HPDE6-E6E7 (cell line): ENCODE measurements around the gene CDCP1.

Experiments used
- DNase-seq: peaks from one replicate; pipeline ENCODE4 v3.0.0; 2011; ENCODE audit warnings: missing footprints; ENCODE audit errors: extremely low spot score

Gene CDCP1, protein sequence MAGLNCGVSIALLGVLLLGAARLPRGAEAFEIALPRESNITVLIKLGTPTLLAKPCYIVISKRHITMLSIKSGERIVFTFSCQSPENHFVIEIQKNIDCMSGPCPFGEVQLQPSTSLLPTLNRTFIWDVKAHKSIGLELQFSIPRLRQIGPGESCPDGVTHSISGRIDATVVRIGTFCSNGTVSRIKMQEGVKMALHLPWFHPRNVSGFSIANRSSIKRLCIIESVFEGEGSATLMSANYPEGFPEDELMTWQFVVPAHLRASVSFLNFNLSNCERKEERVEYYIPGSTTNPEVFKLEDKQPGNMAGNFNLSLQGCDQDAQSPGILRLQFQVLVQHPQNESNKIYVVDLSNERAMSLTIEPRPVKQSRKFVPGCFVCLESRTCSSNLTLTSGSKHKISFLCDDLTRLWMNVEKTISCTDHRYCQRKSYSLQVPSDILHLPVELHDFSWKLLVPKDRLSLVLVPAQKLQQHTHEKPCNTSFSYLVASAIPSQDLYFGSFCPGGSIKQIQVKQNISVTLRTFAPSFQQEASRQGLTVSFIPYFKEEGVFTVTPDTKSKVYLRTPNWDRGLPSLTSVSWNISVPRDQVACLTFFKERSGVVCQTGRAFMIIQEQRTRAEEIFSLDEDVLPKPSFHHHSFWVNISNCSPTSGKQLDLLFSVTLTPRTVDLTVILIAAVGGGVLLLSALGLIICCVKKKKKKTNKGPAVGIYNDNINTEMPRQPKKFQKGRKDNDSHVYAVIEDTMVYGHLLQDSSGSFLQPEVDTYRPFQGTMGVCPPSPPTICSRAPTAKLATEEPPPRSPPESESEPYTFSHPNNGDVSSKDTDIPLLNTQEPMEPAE

DNA sequence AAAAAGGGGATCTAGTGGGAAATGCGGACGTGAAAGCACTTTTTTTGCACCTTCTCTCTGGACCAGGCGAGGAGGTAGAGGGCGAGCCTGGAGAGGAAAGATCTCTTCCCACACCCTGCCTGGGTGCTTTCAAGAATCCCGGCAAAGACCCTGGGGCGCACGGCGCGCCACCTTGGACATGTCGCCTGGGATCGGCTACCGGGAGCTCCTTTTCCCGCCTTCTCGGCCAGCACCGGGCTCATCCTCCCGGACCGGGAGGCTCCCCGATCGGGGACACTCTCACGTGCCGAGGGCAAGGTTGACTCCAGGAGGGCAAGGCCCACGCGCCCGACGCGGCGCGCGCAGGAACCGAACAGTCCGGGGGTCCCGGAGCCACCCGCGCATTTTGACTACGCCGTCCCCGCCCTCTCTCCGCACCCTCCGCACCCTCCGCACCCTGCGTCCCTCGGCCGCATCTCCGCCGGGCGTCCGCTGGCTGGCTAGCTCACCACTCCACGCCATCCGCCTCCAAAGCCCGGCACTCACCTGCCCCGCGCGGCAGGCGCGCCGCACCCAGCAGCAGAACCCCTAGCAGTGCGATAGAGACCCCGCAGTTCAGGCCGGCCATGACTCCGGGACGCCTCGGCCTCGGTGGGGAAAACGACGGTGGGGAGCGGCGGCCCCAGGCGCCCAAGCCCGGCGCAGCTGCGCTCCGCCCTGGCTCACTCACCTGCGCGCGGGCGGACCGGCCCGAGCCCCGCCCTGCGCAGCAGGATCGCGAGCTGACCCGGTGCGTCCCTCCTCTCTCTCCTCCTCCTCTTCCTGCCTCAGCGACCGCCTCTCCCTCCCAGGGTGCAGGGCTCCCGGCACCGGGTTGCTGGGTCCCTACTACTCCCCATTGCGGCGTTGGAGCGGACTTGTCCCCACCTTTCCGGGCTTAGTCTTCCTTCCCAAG is at the start of gene CDCP1:
TSS of gene CDCP1 (minus strand) at position 698 of the 934 bp plus-strand sequence. CDS start at position 607, 91 bp downstream.
- no peak for DNase-seq

DNA sequence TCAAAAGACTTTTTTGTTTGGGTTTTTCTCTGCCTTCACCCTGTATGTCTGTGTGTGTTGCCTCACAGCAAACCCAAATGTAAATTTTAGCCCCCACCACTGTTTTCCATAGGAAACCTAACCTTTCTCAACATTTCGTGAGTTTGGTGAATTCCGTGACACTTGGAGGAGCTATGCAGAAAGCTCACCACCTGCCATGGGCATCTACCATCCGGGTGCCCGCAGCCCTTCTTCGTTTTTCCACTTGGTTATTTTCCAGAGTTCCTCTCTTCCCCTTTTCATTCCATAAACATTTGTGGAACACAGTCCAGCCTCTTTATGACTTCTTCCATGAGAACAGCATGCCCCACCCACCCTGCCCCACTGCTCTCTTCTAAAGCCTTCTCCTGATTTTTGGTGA is 48.6 kb upstream of the CDCP1 start:
- no peak for DNase-seq

DNA sequence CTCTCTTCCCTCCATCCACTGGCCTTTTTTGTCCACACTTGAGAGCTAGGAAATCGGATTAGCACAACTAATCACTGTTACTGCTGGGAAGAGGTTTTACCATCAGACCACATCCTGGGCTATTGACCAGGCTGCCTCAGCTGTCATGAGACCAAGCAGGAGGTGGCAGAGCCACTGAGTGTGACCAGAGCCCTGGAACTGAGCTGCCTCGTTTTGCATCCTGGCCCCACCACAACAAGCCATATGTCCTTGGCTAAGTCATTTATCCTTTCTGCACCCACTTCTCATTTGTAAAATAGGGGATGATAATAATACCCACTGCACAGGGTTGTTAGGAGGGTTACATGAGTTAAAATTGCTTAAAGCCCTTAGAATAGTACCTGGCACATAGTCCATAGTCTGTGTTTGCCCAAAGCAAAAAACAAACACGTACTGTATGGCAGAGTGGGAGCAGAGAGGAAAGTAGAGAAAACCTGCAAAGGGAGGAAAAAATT is 45.8 kb upstream of the CDCP1 start:
- no peak for DNase-seq

DNA sequence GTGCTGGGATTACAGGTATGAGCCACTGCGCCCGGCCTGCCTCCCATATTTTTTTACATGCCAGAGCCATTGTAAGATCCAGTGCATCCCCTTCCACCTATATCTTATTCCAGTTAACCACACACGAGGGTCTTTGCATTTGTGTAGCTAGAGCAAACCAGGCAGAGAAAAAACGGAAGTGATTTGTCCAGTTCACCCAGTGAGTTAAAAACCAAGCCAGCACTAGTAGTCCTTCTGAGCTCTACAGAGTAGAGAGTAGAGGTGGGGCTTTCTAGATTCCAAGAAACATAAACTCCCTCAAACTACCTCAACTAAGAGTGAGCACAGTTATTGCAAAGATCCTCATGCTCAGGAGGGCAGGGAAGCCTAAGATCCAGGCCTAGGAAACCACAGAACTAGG is 45.2 kb upstream of the CDCP1 start:
- no peak for DNase-seq

DNA sequence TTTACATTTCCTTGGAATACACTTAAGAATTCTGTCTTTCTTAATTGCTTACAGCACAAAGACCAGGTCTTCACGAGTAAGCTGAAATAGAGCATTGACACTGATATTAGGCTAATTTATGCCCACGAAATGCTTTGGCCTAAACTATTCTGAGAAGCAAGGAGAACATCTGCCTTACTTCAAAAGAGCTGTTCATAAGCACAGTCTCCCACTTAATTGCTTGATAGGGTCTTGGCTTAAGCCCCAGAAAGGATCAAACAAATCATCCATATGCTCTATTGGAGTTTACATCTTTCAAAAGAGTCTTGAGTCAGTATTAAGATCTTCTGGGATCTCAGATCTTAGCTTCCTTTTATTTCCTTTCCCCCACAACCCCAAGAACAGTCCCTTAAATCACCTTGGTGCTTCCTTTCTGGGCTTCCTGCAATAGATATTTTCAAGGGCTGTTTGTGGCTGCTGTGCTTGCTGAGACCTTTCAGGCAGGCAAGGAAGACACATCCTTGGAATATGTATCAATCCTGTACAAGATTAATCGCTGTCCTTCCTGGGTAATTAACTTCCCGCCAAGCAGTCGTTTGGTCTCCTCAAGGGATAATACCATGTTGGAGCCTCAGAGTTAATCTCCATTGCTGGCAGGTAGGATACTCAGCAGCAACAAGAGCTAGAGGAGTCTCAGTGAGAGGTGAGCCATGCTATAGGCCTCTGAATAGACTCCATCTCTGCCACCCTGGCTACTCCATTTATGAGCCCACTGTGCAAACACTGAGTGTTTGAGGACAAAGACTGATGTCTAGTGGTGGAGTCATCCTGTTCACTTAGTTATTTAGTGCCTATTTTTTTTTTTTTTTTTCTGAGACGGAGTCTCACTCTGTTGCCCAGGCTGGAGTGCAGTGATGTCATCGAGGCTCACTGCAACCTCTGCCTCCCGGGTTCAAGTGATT is 42.8 kb upstream of the CDCP1 start:
- no peak for DNase-seq

DNA sequence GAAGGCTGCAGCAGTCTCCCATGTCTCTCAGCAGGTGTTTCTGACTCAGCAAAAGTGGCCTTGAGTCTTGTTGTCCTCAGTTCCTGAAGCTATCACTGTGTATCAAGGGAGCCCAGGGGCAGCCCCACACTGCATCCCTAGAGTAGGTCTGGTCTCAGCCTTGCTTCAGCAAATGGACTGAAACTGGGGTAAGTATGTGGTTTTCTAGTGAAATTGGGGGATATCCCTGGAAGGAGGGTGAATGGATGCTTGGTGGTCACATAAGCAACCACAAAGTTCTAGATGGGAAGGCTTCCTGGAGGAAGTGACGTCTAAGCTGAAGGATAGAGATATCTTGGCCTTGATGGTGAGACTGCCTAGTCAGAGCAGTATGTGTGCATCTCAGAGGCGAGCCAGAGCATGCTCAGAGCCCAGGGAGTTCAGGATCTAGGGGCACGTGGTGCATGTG is 41.5 kb upstream of the CDCP1 start:
- no peak for DNase-seq

DNA sequence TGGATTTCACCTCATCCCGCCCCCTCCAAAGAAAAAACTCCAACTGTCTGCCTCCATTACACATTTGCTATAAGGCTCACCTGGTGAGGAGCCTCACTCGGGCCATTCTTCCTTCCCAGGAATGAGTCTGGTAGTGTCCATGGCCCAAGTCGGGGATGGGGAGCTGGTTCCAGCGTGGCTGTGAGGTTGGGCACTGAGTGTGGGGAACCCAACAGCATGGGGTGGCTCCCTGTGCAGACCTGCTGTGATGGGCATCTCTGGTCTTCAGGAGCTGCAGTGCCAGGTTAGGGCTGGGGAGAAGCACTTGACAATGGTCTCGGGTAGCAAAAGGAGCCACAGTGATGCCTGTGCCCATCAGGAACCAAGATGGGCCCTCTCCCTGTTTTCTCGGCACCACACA is 40.7 kb upstream of the CDCP1 start:
- DNase-seq = no peak

DNA sequence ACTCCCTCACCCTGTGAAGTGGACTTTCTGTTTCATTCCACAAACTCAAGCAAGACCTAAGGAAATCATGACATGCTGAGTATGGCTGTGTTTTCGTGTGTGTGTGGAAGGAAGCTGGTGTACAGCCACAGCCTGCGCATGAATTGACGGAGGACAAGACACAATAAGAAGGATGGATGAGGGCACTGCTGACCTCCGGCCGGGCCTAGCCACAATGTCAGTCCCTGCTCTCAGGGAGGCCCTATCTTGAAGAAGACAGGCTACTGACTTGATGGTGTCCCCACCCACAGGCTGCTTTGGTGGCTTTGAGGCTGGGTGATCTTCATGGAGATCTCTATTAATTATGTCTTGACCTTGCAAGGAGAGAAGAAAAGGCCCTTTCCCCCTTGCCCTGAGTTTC is 39.3 kb upstream of the CDCP1 start:
- DNase-seq = no peak

DNA sequence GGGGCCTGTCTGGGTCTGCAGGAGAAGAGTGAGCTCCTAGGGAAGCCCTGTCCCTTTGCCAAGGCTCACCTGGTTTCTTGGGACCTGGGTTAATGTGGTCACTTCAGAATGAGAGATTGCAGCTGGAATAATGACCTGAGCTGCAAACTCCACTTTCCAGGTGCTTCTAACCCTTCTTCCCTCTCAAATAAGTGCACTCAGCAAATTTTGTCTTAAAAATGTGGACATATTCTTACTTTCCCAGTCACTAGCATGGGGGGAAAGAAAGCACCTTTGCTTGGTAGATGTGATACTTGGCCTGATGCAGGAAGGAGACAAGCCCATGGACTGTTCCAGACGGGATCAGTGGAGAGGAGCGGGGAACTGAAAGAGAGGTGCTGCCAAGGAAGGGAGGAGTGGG is 38.9 kb upstream of the CDCP1 start:
- no peak for DNase-seq

DNA sequence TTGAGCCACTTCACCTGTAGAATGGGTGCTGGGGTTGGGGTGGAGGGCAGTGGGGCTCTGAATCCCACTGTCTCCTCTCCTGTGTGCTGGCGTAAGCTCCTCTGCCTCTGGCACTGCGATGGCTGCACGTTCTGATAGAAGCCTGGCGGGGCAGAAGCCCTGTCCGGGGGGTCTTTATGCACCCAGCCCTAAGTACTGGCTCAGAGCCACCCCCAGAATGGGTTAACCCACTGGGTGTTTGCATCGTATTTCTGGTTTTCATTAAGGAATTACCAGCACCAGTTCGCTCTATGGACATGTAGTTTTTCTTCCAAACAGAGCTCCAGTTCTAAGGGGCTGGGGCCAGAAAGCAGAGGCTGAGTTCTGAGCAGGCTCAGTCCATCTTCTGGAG is 37.7 kb upstream of the CDCP1 start:
- no peak for DNase-seq

DNA sequence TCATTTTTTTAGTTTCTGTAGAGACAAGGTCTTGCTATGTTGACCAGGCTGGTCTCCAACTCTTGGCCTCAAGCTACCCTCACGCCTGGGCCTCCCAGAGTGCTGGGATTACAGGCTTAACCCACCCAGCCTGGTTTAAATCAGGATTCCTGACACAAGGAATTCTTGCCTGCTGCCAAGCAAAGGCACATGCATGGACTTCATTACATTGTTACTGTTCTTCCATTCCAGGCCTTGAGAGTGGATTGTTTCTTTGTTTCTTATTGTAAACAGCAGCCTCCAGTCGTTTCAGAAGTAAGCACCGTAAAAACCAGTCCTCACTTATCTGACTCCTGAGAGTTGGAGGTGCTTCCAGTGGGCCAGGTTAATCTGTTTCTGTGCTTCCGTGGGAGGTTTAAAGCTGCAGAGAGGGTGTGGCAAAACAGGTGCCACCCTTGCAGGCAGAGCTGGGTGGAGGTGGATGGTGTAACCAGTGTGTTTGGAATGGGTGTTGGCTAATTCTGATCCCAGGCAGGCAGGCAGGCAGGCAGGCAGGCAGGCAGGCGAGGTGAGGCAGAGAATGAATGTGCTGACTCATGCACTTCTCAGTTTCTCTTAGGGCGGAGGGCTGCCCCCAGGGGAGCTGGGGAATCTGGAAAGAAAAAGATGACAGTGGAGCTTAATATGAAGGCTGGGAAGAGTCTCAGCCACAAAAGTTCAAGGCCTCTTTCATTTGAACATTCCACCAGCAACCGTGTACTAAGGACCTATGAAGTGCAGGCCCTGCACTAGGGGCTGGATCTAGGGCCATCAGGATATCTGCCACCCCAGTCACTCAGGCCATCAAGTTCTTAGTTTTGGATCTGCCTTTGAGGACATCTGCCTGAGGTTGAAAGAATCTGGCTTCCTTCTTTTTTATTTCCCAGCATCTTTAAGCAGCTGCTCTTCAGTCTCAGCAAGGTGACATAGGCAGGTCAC is 37.0 kb upstream of the CDCP1 start:
- DNase-seq = peak; percentile 58

DNA sequence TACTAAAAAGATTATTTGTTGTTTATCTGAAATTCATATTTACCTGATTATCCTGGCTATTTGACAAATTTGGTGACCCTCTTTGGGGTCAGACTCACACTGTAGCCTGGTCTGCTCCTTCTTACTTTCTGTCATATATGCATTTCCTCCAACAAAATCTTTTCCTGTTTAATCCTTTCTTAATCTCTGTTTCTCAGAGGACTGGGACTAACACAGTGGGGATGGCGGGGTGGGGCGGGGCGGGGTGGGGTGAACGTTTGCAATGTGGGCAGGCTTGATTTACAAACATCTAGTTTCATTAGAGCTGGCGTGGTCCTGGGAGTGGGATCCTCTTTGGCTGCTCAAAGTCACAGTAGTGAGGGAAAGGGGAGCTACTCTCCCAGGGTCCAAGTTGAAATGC is 35.3 kb upstream of the CDCP1 start:
- DNase-seq = no peak

DNA sequence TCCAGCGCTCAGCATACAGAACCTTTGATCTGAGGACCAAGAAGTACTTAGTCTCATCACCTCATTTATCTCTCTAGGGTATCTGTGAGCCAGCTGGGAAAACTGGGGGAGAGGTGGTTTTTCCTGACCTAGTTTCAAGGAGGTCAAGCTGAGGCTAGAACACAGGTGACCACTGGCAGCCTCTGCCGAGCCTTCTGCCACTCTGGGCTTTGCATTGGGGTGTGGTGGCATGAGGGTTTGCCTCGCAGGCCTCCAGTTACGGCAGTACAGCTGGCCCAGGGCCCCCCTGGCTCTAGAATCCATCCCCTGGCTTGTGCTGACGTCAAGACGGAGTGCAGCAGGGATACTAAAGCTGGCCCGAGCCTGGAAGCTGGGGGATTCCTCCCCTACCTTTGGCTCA is 34.7 kb upstream of the CDCP1 start:
- no peak for DNase-seq

DNA sequence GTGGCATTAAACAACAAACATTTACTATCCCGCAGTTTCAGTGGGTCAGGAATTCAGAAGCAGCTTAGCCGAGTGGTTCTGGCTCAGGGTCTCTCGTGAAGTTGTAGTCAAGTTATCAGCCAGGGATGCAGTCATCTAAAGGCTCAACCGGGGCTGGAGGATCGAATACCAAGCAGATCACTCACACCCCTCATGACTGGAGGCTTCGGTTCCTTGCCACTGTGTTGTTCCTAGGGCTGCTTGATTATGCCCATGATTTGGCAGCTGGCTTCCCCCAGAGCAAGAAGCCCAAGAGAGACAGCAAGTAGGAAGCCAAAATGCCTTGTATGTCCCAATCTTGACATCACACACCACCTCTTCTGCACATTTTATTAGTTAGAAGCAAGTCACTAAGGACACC is 33.9 kb upstream of the CDCP1 start:
- no peak for DNase-seq

DNA sequence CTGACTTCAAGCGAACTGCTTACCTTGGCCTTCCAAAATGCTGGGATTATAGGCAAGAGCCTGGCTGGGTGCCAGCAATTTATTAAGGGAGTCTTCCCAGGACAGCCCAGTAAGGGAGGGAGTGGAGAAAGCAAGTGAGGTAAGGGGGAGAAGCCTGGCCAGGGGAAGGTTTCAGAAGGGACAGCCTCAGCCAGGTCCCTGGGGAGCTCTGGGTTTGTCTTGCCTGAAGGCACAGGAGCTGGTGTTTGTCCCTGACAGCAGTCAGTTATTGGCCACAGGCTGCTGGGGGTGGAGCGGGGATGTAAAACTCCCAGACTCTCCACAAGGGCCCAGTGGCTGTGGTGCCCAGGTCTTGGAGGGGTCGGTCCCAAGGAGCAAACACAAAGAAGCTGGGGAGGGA is 33.0 kb upstream of the CDCP1 start:
- DNase-seq = no peak

DNA sequence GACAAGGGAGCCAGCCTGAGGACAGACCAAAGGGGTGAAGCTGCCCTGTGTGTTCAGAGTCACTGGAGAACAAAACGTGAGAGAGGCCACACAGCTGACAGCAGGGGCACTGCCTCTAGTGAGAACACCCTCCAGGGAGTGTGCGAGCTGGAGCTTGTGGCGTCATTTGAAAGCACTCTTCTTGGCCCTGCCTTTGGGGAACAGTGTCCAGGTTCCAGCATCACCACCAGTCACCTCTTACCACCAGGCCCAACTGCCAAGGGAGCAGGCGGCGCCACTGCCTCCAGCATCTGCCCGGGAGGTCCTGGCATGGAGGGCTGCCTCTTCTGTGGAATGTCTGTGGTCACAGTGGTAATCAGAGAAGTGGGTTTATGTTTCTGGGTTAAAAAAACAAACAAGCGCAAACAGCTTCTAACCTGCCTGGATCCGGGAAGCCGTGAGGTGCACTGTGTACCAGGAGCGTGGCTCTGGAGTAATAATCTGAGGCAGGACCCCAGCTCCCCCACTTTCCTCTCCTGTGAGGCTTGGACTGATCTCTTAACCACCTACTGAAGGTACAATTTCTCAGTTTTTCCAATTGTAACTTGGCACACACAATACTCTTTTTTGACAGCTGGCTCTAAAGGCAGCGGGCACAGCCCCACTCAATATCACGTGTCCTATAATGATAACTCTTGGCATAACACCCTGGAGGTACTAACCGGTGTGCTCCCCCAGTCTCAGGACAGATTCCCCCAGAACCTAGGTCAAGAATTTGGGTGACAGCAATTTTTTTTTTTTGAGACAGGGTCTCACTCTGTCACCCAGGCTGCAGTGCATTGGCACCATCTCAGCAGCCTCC is 32.2 kb upstream of the CDCP1 start:
- no peak for DNase-seq

DNA sequence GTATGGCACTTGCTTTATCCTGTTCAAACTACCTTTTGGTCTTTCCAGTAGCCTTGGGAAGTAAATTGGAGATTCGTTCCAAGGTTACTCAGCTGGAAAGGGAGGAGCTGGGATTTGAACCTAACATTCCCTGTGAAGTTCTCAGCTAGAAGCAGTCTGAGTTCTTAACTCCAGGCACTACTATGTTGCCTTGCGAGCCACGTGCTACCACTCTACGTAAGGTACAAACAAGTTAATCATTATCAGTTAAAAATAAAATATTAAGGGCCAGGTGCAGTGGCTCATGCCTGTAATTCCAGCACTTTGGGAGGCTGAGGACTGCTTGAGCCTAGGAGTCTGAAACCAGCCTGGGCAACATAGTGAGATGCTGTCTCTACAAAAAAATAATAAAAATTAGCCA is 30.7 kb upstream of the CDCP1 start:
- no peak for DNase-seq

DNA sequence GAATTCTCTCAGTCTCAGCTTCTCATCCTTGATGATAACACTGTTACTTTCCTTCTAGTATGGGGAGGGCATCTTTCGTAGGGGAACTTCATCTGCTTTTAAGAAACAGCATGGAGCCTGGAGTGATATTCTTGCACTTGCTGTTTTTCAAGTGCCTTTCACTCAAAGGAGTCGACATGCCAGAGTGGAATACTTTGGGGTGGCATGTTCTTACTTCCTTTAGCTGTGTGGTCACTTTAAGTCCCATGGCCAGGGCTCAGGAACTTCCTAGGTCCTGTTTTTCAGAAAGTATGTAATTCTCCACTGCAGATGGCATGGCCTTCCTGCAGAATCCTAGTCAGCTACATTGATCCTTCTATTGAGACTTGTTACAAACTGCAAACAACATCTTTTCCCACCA is 28.1 kb upstream of the CDCP1 start:
- DNase-seq = no peak

DNA sequence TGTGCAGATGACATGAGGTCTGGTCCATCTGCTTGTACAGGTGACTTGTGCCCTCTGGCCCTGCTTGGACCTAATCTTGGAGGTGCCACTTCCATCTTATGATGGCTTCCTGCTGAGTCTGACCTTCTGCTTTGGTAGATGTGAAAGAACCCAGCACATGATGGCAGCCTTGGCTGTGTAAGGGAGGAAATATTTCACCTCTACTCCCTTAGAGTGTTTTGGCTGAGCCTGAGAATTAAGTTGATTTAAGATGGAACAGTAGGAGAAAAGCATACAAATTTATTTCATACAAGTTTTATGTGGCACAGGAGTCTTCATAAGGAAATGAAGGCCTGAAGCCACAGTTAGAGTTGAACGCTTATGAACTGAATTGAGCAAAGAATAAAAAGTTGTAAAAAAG is 27.6 kb upstream of the CDCP1 start:
- DNase-seq = no peak
